Medulla oblongata (tissue), 1 donor: Measurements from ENCODE around the gene C17orf107.
A peak's percentile ranks its signal among the peaks of the same experiment; 100 is the strongest.
"Not testable (repeated sequence)": the region's sequence is repeated elsewhere in the genome, so short reads cannot be mapped to it uniquely, and the experiment has no call there.

ENCODE experiments used
- DNase-seq: peaks from one replicate; pipeline ENCODE4 v3.0.0-alpha.2; 2015; ENCODE audit errors: extremely low spot score

The C17orf107 gene

DNA sequence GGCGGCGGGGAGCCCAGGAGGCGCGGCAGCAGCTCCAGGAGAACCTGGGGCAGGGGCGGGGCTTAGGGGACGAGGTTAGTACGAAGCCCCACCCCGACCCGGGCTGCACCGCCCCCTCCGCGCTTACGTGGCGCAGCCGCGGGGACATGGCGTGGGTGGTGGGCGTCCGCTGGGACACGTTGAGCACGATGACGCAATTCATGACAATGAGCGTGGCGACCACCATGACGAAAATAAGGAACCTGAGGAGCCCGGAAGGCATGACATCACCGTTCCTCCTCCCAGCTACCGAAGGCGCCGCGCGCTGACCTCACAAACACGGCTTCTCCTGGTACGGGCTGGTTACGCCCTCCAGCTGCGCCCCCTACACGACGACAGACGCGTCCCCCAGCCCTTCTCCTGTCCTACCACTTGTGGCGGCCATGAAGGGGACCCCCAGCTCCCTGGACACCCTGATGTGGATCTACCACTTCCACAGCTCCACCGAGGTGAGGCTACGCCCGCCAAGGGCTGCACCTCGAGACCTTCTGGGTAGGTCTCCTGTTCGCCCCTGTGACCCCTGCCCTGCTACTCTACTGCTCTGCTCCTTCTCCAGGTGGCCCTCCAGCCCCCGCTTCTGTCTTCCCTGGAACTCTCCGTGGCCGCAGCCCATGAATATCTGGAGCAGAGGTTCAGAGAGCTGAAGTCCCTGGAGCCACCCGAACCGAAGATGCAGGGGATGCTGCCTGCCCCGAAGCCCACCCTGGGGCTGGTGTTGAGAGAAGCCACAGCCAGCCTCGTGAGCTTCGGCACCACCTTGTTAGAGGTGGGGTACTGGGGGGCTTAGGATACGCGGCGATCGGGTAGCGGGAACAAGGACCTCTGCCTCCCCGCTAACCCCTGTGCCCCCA, at the start of gene C17orf107:
Gene C17orf107 (plus strand): TSS at position 196 of the 890 bp plus-strand sequence. CDS start 227 bp downstream, at position 423.
- DNase-seq = peak; percentile 47

DNA sequence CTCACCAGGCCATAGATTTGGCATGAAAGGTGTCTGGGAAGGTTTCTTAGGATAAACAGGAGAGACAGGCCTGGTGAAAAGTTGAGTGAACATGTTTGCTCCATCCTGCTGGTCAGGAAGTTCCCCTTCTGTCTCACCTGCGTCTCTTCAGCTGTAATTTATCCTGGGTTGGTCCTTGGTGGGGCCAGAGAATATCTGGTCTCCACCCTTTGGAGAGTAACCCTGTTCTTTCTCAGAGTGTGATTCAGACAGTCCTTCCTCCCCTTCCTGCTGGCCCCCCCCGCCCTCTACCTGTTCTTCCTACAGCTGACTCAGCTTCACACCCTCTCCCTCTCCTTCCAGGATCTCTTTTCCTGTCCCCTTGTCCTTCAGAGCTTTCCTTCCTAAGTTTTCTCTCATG, 49.1 kb upstream of the C17orf107 start:
- no peak for DNase-seq

DNA sequence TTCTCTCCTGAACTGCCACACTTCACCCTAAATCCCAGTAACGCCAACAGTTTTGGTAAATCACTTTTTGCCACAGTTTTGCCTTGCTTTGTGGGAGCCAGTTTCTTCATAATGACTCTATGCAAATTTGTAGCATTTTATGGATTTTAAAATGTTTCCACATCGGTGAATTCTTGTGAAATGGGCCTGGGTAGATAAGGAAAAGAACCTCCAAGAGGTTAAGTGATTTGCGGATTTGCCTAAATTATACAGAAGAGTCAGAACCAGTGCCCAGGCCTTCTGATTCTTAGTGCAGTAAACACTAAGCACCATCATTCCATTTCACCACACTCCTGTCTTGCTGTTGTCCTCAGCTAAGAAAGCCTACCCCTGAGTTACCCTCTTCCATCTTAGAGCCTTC, 48.3 kb upstream of the C17orf107 start:
- no peak for DNase-seq

DNA sequence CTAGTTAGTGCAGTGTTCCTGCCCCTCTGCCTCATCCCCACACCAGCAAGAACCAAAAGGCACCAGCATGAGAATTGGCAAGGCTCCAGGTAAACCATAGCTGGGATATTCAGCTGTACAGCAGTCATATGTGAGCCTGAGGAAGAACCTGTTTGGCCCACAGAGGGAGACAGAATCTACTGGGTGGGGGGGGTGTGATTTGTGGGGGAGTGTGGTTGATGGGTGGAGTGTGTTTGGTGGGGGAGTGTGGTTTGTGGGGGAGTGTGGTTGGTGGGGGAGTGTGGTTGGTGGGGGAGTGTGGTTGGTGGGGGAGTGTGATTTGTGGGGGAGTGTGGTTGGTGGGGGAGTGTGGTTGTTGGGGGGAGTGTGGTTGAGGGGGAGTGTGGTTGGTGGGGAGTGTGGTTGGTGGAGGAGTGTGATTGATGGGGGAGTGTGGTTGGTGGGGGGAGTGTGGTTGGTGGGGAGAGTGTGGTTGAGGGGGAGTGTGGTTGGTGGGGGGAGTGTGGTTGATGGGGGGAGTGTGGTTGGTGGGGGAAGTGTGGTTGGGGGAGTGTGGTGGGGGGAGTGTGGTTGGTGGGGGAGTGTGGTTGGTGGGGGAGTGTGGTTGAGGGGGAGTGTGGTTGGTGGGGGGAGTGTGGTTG, 46.6 kb upstream of the C17orf107 start:
- DNase-seq = no peak

DNA sequence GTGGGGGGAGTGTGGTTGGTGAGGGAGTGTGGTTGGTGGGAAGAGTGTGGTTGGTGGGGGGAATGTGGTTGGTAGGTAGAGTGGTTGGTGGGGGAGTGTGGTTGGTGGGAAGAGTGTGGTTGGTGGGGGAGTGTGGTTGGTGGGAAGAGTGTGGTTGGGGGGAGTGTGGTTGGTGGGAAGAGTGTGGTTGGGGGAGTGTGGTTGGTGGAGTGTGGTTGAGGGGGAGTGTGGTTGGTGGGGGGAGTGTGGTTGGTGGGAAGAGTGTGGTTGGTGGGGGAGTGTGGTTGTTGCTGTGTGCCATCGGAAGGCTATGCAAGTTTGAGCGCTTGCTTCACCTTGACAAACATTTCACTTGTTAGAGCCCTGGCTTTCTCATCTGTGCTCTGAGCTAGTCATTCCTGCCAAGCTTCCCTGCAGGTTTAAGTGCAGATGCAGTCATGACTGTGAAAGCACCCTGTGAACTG, 46.1 kb upstream of the C17orf107 start:
- no peak for DNase-seq

DNA sequence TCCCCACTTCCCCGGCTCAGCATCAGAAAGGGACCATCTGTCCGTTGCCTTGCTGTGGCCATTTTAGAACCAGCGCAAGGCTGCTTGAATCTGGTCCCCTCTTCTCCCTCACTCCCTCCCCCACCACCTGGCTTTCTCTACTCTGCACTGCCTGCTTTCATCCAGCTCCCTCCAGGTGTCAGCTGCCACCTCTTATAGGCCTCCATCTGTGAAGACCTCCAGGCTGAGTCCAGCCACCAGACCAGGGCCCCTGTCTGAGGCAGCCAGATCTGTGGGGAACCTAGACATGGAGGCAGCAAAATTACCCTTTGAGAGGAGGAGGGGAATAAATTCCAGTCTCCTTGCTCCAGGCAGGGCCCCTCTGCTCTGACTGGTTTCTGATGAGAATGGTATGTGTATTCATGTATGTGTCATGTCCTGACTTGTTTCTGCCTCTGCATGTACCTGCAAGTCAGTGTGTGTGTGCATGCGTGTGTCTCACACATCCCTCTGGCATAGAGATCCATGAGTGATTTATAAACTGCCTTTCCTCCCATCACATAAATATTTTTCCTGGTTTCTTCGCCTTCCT, 45.1 kb upstream of the C17orf107 start:
- DNase-seq = no peak

DNA sequence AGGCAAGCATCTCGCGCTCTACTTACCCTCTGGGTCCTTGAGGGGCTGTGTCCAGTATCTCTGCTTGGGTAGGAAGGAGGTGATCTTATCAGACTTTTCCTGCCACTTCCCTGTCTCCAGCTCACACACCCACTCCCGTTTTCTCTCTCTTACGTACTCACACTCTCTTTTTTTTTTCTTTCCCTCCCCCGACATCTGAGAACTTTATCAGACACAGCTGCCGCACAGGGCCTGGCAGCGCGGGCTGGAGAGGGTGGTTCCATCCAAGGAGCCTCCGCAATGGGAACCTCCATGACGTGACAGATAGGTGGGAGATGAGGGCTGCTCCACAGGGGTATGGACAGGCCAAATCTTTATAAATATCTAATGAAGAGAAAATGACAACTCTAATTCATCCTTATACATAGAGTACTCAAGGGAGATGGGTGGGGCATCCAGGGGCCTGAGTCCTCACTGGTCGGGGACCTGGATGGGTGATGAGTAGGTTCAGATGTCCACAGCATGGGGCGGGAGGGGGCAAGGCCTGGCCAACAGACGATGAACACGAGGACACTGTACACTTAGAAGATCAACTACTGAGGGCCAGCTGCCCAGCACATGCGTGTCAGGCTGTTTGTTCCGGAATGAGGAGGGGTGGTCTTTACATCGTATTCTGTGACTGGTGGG, 42.9 kb upstream of the C17orf107 start:
- no peak for DNase-seq

DNA sequence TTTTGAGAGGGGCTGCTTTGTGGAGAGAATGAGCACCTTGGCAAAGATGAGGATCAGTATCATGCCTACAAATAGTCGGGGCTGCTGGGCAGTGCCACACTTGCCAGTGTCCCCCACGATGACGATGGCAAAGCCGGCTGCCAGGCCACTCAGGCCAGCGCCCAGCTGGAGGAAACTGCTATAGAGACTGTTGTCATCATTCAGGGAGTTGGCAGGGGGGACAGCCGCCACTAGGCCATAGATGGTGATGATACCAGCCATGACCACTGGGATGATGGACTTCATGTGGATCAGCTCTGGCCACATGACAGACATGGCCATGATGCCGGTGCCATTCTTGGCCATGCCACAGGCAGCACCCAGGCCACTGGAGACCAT, 42.4 kb upstream of the C17orf107 start:
- peak; percentile 77 for DNase-seq

DNA sequence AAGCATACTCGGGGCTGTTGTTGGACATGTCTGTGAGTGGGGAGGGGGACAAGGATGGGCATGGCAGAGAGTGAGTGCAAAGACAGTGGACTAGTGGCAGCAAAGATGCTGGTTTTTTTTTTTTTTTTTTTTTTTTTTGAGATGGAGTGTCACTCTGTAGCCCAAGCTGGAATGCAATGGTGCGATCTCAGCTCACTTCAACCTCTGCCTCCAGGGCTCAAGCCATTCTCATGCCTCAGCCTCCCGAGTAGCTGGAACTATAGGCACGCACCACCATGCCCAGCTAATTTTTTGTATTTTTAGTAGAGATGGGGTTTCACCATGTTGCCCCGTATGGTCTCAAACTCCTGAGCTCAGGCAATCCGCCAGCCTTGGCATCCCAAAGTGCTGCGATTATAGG, 42.0 kb upstream of the C17orf107 start:
- DNase-seq = not testable (repeated sequence)

DNA sequence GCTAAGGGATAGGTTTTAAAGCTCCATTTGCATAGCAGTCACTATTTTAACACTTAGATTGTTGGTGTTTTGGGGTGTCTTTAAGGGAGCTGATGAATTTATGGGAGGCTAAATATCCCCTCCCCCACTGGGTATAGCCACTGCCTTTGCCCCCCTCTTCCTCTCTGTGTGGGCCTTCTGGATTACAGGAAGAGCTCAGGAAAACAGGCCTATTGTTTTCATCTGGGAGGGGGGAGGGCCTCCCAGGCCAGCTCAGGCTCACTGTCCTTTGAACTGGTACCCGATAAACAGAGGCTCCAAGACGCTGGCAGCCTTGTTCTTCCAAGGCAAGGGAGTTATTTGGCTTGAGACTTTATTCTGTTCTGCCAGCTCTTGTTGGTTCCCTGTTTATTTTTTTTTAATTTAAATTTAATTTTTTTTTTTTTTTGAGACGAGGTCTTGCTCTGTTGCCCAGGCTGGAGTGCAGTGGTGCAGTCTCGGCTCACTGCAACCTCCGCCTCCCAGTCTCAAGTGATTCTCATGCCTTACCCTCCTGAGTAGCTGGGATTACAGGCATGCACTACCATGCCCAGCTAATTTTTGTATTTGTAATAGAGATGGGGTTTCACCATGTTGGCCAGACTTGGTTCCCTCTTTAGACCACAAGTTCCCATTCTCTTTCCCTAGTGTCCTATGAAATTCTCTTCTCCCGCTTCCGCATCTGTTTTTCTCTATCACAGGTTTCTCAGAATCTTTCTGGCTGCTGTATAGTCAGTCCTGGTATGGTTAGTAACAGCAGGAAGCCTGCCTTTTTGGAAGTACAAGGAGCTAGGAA, 41.1 kb upstream of the C17orf107 start:
- DNase-seq = peak; percentile 93

DNA sequence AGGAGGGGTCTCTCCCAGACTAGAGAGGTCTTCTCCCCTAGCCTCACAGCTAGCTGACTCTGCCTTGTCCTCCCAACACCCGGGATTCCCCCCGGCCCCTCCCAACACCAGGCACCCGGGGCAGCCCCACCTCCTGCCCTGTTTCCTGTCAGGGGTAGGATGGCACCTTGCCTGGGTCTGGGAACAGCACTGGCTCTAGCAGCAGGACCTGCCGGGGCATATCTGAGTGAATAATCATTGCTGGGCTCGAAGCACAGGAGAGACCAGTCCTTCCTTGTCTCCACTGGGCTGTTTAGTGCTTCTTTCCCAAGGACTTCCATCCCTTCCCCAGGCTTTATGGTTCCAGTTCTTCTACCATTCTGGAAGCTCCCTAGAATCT, 40.5 kb upstream of the C17orf107 start:
- DNase-seq = peak; percentile 76

DNA sequence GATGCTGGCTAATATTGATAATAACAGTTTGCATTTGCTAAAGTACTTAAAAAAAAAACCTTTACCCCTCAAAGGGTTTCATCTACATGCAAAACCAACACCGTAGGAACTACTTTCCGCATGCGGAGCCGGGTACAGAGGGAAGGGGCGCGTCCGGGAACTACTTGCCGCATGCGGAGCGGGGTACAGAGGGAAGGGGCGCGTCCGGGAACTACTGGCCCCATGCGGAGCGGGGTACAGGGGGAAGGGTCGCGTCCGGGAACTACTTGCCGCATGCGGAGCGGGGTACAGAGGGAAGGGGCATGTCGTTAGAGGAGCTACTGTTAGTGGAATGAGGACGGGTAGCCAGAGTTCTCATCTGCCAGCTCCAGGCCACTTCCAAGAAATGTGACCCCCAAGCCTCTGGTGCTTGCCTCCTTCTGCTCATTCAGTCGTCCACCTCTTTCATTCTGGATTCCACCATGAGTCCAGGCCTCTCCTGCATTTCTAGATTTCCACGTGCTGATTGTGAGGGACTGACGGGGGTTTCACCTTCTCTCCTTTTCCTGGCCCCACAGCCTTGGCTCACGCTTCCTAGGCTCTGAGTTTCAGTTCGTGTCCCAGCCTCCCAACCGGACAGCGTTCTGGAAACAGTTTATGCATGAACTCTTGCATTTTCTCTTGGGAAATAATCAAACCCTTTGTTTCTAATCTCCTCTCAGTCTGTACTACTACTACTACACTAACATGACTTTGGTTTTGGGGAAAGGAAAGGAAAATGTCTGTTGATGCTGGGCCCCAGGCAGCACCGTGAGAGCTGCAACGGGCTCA, 39.3 kb upstream of the C17orf107 start:
- peak; percentile 66 for DNase-seq

DNA sequence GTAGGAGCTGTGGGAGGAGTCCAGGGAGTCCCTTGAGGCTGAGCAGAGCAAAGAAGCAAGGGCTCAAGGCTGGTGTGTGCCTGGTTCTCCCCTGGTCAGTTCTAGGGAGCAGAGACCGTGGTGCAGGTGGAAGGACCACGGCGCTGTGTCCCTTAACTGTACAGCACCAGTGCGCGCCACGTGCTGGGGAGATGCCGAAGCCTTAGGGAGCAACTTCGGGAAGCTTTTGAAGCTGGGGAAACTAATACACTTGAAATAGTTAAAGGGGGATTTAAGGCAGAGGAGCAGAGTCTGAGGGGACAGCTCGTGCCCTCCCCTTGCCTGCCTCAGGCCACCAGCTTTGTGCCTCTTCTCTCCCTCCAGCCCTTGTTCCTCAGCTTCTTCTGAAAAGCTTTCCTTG, 38.7 kb upstream of the C17orf107 start:
- DNase-seq = no peak

DNA sequence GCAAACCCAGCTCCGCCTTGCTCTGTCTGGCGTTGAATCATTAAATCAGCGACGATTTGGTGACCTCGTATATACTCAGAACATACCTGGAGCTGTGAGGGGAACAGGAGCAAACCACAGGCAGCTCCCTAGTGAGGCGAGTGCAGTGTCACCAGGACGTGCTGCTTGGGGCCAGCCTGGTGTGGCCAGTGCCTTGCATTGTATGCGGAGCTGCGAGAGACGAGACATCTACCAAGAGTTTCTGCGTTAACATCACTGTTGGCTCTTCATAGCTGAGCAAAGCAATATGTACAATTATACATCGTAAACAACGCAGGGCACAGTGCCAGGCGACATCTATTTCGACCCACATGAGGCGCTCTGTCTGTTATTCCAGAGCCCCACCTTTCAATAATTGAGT, 38.3 kb upstream of the C17orf107 start:
- DNase-seq = peak; percentile 35

DNA sequence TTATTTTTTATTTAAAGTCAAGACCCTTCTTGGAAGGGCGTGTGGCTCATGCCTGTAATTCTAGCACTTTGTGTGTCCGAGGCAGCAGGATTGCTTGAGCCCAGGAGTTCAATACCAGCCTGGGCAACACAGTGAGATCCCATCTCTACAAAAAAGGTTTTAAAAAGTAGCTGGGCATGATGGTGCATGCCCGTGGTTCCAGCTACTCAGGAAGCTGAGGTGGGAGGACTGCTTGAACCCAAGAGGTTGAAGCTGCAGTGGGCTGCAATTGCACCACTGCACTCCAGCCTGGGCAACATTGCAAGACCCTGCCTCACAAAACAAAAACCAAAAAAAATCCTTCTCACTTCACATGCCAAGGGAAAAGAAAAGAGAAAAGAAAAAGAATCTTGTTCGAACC, 36.6 kb upstream of the C17orf107 start:
- DNase-seq = no peak

DNA sequence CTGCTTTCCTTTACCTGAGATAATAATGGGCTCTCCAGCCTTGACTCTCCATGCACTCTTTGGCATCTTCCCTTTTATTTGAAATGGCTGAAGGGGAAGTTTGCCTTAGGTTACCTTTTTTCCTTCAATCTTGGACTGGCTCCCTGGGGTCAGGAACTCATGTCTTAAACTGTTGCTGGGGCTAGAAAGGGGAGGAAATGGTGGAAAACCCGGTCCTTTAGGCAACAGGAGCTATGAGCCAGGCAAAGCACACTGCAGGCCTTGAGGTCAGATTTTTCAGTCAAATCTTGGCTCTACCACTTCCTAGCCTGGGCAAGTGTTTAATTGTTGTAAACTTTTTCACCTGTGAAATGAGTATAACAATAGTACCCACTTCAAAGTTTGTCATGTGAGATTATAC, 36.0 kb upstream of the C17orf107 start:
- DNase-seq = peak; percentile 2

DNA sequence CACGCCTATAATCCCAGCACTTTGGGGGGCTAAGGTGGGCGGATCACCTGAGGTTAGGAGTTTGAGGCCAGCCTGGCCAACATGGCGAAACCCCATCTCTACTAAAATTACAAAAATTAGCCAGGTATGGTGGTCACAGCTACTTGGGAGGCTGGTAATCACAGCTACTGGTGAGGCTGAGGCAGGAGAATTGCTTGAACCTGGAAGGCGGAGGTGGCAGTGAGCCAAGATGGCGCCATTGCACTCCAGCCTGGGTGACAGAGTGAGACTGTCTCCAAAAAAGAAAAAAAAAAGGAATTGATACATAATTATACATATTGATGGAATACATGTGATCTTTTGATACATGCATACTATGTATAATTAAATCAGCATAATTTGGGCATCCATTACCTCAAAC, 31.8 kb upstream of the C17orf107 start:
- not testable (repeated sequence) for DNase-seq

DNA sequence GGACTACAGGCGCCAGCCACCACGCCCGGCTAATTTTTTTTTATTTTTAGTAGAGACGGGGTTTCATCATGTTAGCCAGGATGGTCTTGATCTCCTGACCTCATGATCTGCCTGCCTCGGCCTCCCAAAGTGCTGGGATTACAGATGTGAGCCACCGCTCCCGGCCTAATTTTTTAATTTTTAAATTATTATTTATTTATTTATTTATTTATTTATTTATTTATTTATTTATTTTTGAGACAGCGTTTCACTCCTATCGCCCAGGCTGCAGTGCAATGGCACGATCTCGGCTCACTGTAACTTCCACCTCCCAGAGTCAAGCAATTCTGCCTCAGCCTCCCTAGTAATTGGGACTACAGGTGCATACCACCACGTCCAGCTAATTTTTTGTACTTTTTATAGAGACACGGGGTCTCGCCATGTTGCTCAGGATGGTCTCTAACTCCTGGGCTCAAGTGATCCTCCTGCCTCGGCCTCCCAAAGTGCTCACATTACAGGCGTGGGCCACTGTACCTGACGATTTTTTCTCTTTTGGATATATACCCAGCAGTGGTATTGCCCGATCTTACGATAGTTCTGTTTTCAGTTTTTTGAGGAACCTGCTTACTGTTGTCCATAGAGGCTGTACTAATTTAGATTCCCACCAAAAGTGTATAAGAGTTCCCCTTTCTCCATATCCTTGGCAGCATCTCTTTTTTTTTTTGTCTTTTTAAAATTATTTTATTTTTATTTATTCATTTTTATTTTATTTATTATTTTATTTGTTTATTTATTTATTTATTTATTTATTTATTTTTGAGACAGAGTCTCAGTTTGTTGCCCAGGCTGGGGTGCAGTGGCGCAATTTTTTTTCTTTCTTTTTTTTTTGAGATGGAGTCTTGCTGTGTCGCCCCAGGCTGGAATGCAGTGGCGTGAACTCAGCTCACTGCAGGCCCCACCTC, 30.0 kb upstream of the C17orf107 start:
- not testable (repeated sequence) for DNase-seq

DNA sequence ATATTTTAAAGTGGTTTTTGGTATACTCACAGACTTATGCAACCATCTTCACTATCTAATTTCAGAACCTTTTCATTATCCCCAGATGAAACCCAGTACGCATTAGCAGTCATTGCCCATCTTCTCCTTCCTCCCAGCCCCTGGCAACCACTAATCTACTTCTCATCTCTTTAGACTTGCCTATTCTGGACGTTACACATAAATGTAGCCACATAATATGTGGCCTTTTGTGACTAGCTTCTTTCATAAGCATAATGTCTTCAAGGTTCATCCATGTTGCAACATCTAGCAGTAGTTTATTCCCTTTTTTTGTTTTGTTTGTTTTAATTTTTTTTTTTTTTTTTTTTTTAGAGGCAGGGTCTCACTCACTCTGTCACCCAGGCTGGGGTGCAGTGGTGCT, 28.5 kb upstream of the C17orf107 start:
- DNase-seq = no peak
